ENCODE data around the gene ERBB4. TPM values are rescaled to one million over a fixed set of nuclear protein-coding genes. Genes with fewer than 3 reads are reported as not detected.

Gene ERBB4
- total and polyA plus RNA-seq, 2 of the 8 experiments (the other 6 are each of a cell fraction or from before 2014, with no cell fraction given): 0.34 to 1.3 TPM

DNA sequence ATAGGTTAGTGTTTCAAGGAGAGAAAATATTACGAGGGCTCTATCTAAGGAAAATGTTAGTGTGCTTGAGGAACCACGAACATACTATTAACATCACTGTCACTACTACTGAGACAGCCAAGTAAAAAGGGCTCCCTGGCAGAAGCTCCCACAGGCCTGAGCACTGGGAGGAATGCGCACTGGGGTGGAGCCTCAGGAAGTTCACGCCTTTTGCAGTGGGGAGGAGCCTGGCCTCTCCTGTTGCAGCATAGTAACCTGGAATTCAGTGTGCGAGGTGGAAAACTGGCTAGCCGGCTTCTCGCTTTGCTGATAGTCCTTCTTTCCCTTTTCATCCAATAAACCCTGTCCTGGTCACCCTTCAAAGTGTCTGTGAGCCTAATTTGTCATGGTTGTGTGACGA, 250.3 kb downstream of the ERBB4 start:
- no peak for FAIRE-seq
- H3K4me2 ChIP-seq (ENCODE audit: insufficient read depth in 1 of 2, low read depth in 2 of 2, low read length in 2 of 2): no peak overlapping the region

More for the DNA sequence above, 250.3 kb downstream of the ERBB4 start:
- Histone ChIP-seq H4K8ac (ENCODE audit: extremely low read depth, insufficient read depth, low read length) (no peak overlapping the region), H2BK12ac (ENCODE audit: low read depth, low read length) (no peak overlapping the region), H2AFZ (ENCODE audit: low read length) (peak overlapping the region; percentile 42; the same call in 1 of the 2 replicates), H3K9me3 (ENCODE audit: insufficient read depth in 2 of 2, low read depth in 1 of 2, low read length in 1 of 2) (no peaks in the 10 kb centered on the region), H3K4me3 (ENCODE audit: extremely low read depth in 1 of 4, insufficient read depth in 2 of 4, low read depth in 3 of 4, low read length in 4 of 4) (no peak overlapping the region), H4K5ac (ENCODE audit: insufficient read length, low read depth, low read length) (no peak overlapping the region), H3K18ac (ENCODE audit: extremely low read depth, low read length) (no peak overlapping the region), H3K79me1 (ENCODE audit: low read depth, low read length) (no peaks in the 10 kb centered on the region), H3K56ac (replicated peaks; ENCODE audit: insufficient read length, low read depth, low read length) (no peak overlapping the region), H4K20me1 (replicated peaks in 1 of 2; ENCODE audit: control insufficient read depth in 1 of 2, insufficient read depth in 2 of 2, low read length in 2 of 2) (no peaks in the 10 kb centered on the region), H3K14ac (ENCODE audit: insufficient read length) (no peak overlapping the region), H2BK5ac (ENCODE audit: low read depth, low read length) (no peak overlapping the region), H2BK20ac (ENCODE audit: low read length) (no peak overlapping the region), H3K36me3 (ENCODE audit: control insufficient read depth in 2 of 4, insufficient read depth in 4 of 4, low read length in 3 of 4) (no peaks in the 10 kb centered on the region), H3K4me1 (replicated peaks in 1 of 4; ENCODE audit: control insufficient read depth in 3 of 4, insufficient read depth in 4 of 4, low read length in 3 of 4) (no peaks in the 10 kb centered on the region), H2AK5ac (ENCODE audit: low read depth, low read length) (no peak overlapping the region), H2BK15ac (ENCODE audit: low read length) (no peak overlapping the region), H3K27me3 (replicated peaks in 1 of 4; ENCODE audit: control insufficient read depth in 3 of 4, extremely low read depth in 1 of 4, insufficient read depth in 3 of 4, low read length in 3 of 4) (no peaks in the 10 kb centered on the region), H2BK120ac (replicated peaks; ENCODE audit: low read depth, low read length) (no peak overlapping the region), H3K79me2 (ENCODE audit: control insufficient read depth in 1 of 2, insufficient read depth in 2 of 2, low read length in 2 of 2) (no peaks in the 10 kb centered on the region), H4K91ac (replicated peaks; ENCODE audit: insufficient read length, low read length) (no peak overlapping the region), H3K23ac (ENCODE audit: insufficient read length) (no peak overlapping the region), H3K23me2 (ENCODE audit: low read depth, low read length) (no peaks in the 10 kb centered on the region), H3K9ac (replicated peaks in 1 of 4; ENCODE audit: extremely low read depth in 1 of 4, low read depth in 3 of 4, low read length in 3 of 4) (no peak overlapping the region), H3K27ac (ENCODE audit: low read depth, low read length) (no peak overlapping the region), H3K4ac (replicated peaks; ENCODE audit: insufficient read length, low read depth, low read length) (no peak overlapping the region)
- ChIA-PET POLR2A (ENCODE audit: partially characterized antibody) (no interaction called here), CTCF (ENCODE audit: partially characterized antibody) (no interaction called here)
- 92% methylated on average over 8 of the region's 8 CpGs; no CpG with 5 or more reads in 1 of the 2 experiments for WGBS, 2 experiments (ENCODE audit: extremely low coverage in 1 of 2, insufficient coverage in 1 of 2, insufficient read length in 1 of 2, insufficient replicate concordance in 2 of 2, low coverage in 1 of 2, low lambda C conversion rate in 2 of 2, missing lambda C conversion rate in 1 of 2)
- TF ChIP-seq TCF12 (IDR thresholded peaks at IDR 0.05; ENCODE audit: low read depth, low read length) (no peak), TEAD4 (IDR thresholded peaks at IDR 0.05; ENCODE audit: low read depth, low read length) (0 out of 2 replicates have a peak, but pooled peaks have one; percentile 25), KDM5A (IDR thresholded peaks at IDR 0.05; ENCODE audit: low read length) (no peak), SRF (IDR thresholded peaks at IDR 0.05; ENCODE audit: low read depth, low read length) (no peak), POLR2A (IDR thresholded peaks at IDR 0.05; ENCODE audit: control extremely low read depth in 1 of 2, low read depth in 2 of 2, low read length in 2 of 2) (no peak), KDM1A (IDR thresholded peaks at IDR 0.05; ENCODE audit: borderline replicate concordance, low read length) (no peak), SP1 (IDR thresholded peaks at IDR 0.05; ENCODE audit: low read depth, low read length) (no peak)
- TF ChIP-seq, protein P1, sequence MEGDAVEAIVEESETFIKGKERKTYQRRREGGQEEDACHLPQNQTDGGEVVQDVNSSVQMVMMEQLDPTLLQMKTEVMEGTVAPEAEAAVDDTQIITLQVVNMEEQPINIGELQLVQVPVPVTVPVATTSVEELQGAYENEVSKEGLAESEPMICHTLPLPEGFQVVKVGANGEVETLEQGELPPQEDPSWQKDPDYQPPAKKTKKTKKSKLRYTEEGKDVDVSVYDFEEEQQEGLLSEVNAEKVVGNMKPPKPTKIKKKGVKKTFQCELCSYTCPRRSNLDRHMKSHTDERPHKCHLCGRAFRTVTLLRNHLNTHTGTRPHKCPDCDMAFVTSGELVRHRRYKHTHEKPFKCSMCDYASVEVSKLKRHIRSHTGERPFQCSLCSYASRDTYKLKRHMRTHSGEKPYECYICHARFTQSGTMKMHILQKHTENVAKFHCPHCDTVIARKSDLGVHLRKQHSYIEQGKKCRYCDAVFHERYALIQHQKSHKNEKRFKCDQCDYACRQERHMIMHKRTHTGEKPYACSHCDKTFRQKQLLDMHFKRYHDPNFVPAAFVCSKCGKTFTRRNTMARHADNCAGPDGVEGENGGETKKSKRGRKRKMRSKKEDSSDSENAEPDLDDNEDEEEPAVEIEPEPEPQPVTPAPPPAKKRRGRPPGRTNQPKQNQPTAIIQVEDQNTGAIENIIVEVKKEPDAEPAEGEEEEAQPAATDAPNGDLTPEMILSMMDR (IDR thresholded peaks at IDR 0.05; ENCODE audit: control extremely low read depth in 1 of 3, insufficient read depth in 1 of 3, low read depth in 1 of 3, low read length in 3 of 3): no peak
- peak in 1 of 2 experiments; percentile 50 for DNase-seq (ENCODE audit: low read depth in 1 of 2, low spot score in 2 of 2)
